ENCODE data around the gene TJAP1.

- TF ChIP-seq CTCF (IDR thresholded peaks at IDR 0.05) (no peak), POLR2A (IDR thresholded peaks at IDR 0.05) (no peak)
Observed at GRCh38 chr6:43494766-43495165, 17.4 kb downstream of the TJAP1 start.

Measured in adrenal gland (tissue), 5 donors.